NCI-H2196 (cell line): Measurements from ENCODE around the gene PAGE4.

Source experiments
- DNase-seq: peaks from one replicate; lab custom pipeline; 2025; ENCODE audit not compliant: unreplicated experiment; lab: John Stamatoyannopoulos, UW

The PAGE4 gene

DNA sequence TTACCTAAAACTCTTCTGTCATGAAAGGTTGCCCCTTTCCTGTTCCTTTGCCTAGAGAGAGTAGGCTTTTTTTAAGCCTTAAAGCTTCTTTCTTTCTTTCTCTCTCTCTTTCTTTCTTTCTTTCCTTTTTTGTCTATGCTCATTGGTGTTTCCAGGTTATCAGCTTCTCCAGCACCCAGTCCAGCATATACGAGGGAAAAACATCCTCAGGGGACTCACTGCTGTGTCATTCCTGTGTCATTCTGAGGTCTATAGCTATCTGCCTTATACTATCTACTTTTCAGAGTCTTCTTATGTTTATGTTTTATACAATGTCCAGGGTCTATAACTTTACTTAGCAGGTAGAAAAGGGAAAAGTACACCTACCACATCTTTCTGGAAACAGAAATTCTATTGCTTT lies 39.6 kb downstream of the PAGE4 start:
- no peak for DNase-seq

DNA sequence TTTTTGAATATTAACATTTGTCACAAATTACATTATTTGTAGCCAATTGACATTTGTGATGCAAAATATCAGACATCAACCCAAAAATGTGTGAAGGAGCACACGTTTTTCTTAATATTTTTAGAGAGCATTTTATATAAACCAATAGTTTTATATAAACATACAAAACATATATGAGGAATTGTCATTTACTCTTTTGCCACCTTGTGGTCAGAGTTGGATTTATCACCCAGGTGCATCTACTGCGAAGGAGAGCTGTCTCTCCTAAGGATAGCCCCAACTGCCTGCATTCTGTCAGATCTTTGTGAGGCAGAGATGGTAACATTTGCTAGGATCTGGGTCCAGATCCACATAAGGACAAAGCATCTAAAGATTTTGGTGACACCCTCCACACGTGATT lies 47.6 kb downstream of the PAGE4 start:
- peak; percentile 39 for DNase-seq

DNA sequence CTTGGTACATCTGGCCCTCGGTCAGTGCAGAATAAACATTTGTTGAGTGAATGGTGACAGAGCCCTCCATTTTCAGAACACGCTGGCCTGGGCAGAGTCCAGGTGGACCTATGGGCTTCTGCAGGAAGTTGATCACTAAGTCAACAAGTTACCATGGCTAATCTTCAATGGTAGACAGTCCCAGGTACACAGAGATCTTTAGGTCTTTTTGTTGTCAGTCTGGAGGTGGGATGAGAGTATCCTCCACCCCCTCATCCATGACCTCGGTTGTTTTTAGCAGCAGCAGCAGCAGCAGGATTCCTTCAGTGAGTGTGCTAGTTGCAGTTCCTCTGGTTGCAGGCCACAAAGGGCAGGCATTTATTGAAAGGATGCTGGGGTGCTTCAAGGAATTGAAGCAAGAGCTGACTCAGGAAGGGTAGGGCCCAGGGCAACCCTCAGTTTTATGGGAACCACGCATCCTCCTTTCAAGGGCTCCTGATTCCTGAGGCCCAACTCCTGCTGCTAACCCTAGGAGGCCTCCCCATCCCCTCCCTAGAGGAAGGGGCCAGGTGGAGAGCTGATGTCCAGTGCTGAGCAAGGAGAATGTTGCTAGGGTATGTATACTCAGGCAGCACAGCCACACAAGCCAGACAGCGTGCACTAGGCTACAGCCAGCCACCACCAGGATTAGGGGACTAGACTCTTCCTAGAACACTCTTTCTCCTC lies 48.4 kb downstream of the PAGE4 start:
- no peak for DNase-seq

DNA sequence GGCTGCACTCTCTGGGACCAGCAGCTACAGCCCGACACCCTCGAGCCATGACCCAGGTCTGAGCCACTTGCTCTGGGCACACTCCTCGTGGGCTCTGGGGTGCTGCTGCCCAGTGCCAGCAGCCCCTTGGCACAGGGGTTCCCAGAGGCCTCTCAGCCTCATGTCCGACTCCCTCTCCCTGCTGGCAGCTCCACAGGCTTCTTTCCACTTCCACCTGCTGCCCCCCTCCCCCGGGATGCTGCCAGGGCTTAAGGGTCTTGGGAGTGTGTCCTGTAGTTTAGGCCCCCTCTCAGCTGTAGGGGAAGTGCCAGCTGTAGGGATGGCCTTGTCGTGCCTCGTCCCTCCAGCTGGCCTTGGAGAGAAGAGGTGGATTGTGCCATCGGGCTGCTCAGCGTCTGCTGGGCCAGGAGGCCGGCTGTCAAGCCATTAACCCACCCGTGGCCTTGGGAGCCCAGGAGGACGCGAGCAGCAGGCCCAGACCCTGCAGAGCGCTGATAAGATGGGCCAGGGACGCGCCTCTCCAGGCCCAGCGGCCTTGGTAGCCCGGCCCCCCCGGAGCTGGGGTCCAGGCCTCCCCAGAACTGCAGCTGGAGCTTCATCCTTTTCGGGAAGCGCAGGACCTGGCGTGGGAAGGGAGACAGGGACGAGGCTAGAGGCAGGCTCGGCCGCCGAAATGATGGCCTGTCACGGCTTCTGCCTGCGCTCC lies 49.2 kb downstream of the PAGE4 start:
- no peak for DNase-seq

DNA sequence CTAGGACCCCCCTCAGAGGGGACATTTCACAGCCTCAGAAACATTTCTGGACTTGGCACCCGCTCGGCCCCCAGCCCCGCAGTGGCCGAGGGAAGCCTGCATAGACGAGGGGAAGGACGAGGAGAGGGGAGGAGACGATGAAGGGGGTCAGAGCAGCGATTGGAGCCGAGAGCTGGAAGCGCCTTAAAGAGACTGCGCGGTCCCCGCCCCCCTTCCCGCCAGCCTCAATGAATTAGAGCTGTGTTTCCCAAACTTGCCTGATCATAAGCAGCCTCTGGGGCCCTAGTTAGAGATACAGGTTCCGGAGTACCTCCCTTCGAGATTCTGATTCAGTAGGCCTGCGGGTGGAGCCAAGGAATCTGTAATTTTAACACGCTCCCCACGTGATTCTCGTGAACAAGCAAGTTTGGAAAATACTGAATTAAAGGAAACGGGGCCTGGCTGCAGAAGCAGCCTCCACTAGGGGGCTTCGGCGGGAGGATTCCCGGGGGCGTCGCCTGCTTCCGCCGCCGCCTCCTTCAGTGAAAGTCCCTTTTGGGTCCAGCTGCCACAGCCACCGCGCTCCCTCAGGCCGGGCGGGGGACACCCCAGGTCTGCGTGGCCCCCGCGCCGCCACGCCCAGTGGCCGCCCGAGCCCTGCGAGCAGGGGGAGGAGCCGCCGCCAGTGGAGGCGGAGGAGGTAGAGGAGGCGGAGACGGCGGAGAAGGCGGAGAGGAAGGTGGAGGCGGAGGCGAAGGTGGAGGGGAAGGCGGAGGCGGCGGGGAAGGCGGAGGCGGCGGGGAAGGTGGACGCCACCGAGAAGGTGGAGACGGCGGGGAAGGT lies 49.9 kb downstream of the PAGE4 start, which contains the start of gene USP27X:
TSS of gene USP27X (plus strand) at position 651 of the 822 bp plus-strand sequence. CDS start 824 bp downstream, outside the sequence.
- peak; percentile 71 for DNase-seq

DNA sequence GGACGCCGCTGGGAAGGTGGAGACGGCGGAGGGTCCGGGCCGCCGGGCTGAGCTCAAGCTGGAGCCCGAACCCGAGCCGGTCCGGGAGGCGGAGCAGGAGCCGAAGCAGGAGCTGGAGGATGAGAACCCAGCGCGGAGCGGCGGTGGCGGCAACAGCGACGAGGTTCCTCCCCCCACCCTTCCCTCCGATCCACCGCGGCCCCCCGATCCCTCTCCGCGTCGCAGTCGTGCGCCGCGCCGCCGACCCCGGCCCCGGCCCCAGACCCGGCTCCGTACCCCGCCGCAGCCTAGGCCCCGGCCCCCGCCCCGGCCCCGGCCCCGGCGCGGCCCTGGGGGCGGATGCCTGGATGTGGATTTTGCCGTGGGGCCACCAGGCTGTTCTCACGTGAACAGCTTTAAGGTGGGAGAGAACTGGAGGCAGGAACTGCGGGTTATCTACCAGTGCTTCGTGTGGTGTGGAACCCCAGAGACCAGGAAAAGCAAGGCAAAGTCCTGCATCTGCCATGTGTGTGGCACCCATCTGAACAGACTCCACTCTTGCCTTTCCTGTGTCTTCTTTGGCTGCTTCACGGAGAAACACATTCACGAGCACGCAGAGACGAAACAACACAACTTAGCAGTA lies 50.7 kb downstream of the PAGE4 start:
- no peak for DNase-seq

DNA sequence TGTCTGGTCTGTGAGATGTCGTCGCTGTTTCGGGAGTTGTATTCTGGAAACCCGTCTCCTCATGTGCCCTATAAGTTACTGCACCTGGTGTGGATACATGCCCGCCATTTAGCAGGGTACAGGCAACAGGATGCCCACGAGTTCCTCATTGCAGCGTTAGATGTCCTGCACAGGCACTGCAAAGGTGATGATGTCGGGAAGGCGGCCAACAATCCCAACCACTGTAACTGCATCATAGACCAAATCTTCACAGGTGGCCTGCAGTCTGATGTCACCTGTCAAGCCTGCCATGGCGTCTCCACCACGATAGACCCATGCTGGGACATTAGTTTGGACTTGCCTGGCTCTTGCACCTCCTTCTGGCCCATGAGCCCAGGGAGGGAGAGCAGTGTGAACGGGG lies 51.6 kb downstream of the PAGE4 start:
- no peak for DNase-seq
